Measurements from ENCODE around the gene ZDHHC18.

The ZDHHC18 gene

GRCh38 chr1:26826261-26827105 lies at the start of gene ZDHHC18 (continued):
- TF ChIP-seq ZSCAN18 (tag by site-specific recombination; IDR thresholded peaks at IDR 0.05) (no peak), ZNF266 (tag by site-specific recombination; IDR thresholded peaks at IDR 0.05; ENCODE audit: low read depth) (no peak), SCRT1 (tag by site-specific recombination; IDR thresholded peaks at IDR 0.05; ENCODE audit: borderline replicate concordance) (no peak), ZNF792 (tag by site-specific recombination; IDR thresholded peaks at IDR 0.05) (no peak), ZNF624 (tag by site-specific recombination; IDR thresholded peaks at IDR 0.05) (no peak), ZNF670 (tag by site-specific recombination; IDR thresholded peaks at IDR 0.05; ENCODE audit: low read depth) (no peak), ZBTB11 (tag by site-specific recombination; conservative IDR thresholded peaks at IDR 0.05; ENCODE audit: low read depth) (no peak), ZNF211 (tag by site-specific recombination; IDR thresholded peaks at IDR 0.05; ENCODE audit: low read depth) (no peak), ZNF335 (tag by site-specific recombination; conservative IDR thresholded peaks at IDR 0.05) (peak; percentile 100), PRDM2 (tag by site-specific recombination; IDR thresholded peaks at IDR 0.05; ENCODE audit: borderline replicate concordance) (no peak), ZNF16 (tag by site-specific recombination; IDR thresholded peaks at IDR 0.05; ENCODE audit: low read depth) (no peak), ZBTB10 (tag by site-specific recombination; IDR thresholded peaks at IDR 0.05) (0 out of 2 replicates have a peak, but pooled peaks have one; percentile 23), SETDB1 (IDR thresholded peaks at IDR 0.05; ENCODE audit: insufficient read length, low read length) (no peak), GFI1B (tag by site-specific recombination; IDR thresholded peaks at IDR 0.05) (no peak), PATZ1 (tag by site-specific recombination; IDR thresholded peaks at IDR 0.05) (peak; percentile 57), BCL6B (tag by site-specific recombination; IDR thresholded peaks at IDR 0.05) (no peak), ZIC2 (tag by site-specific recombination; IDR thresholded peaks at IDR 0.05) (peak; percentile 44), ZBTB26 (tag by site-specific recombination; optimal IDR thresholded peaks at IDR 0.05) (peak; percentile 56), ZNF571 (tag by site-specific recombination; IDR thresholded peaks at IDR 0.05) (no peak), ZNF423 (tag by site-specific recombination; IDR thresholded peaks at IDR 0.05) (no peak)

Data from HEK293 (cell line).